ENCODE measurements around the gene DISC1. TPM values are rescaled to one million over a fixed set of nuclear protein-coding genes. Genes with fewer than 3 reads are reported as not detected.

Gene DISC1
- total RNA-seq (2021; ENCODE audit: unreplicated experiment) (1.8 TPM), Bru-seq, nascent RNA (percentile 36 among the genes with signal in this experiment), BruChase-seq, experiment 1, labeled RNA remaining after a 6-hour chase (percentile 39 among the genes with signal in this experiment), BruChase-seq, experiment 2, labeled RNA remaining after a 2-hour chase (percentile 34 among the genes with signal in this experiment)
- polyA plus RNA-seq (2012): 0.27 and 0.35 TPM in 2 replicates
- long read RNA-seq, partial matches to known transcripts: 0 of 1 reads
- long read RNA-seq, other reads (novel, unspliced or antisense): 1 of 1 reads

DNA sequence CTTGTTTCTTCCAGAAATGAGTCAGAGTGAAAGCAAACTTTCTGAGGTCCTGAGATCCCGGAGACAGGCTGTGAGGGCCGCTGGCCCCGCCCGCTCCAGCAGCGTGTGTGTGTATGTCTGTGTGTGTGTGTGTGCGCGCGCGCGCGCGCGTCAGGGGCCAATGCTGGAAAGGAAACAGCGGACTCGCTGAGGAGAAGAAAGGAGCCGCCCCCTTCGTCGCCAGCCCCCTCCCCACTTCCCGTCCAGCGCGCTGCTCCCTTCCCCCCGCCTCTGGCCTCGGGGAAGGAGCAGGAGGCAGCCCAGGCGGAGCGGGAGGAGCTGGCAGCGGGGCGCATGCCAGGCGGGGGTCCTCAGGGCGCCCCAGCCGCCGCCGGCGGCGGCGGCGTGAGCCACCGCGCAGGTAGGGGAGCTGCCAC, at the start of gene DISC1:
DISC1 (plus strand) TSS at position 256 of the 416 bp plus-strand sequence; CDS start at position 334, 78 bp downstream.
- intact Hi-C loops (cut with micrococcal nuclease): no loop called here
- no peaks in the 10 kb centered on the region for H3K9me2 ChIP-seq (ENCODE audit: insufficient read depth)
- H3K27ac ChIP-seq (ENCODE audit: low read depth, low read length): peak within 1 kb of the TSS; percentile 36; the same call in 1 of the 2 replicates
- ChIA-PET CTCF (no interaction called here), RAD21 (ENCODE audit: low non-redundant PET in 1 of 2, low total read pairs in 2 of 2, uncharacterized antibody in 2 of 2, unreplicated experiment in 2 of 2) (no interaction called here), POLR2A (no interaction called here)
- H2AFZ ChIP-seq (ENCODE audit: low read depth, low read length, poor library complexity, severe bottlenecking): peak within 1 kb of the TSS; percentile 75
- DNase-seq (ENCODE audit: low read depth, low spot score): peak; percentile 32
- no peaks in the 10 kb centered on the region for H4K20me1 ChIP-seq (ENCODE audit: insufficient read depth)
- no peaks in the 10 kb centered on the region for H3K36me3 ChIP-seq (ENCODE audit: control insufficient read depth in 1 of 2, insufficient read depth in 2 of 2, low read length in 2 of 2)
- H3K79me2 ChIP-seq (ENCODE audit: insufficient read depth, low read length): no peaks in the 10 kb centered on the region
- H3K9me3 ChIP-seq (ENCODE audit: control insufficient read depth in 1 of 2, insufficient read depth in 1 of 2, low read depth in 1 of 2, low read length in 2 of 2): no peaks in the 10 kb centered on the region
- H3K4me2 ChIP-seq (ENCODE audit: low read length): peak within 1 kb of the TSS; percentile 96
- peak within 1 kb of the TSS; percentile 52 for H3K9ac ChIP-seq (ENCODE audit: low read length)
- peaks cover 16% of the 10 kb centered on the region; the same call in 1 of the 2 replicates for H3K27me3 ChIP-seq (ENCODE audit: insufficient read depth, low read length)
- no TSS peak for BruUV-seq (replicated peaks)
- TF ChIP-seq CBX3 (IDR thresholded peaks at IDR 0.05; ENCODE audit: low read depth) (no peak), TCF7L2 (IDR thresholded peaks at IDR 0.05; ENCODE audit: borderline replicate concordance, extremely low read depth, insufficient read depth, insufficient read length) (peak; percentile 49), CEBPB (IDR thresholded peaks at IDR 0.05; ENCODE audit: low read depth) (no peak), YY1 (IDR thresholded peaks at IDR 0.05; ENCODE audit: extremely low read depth, insufficient replicate concordance, low read depth, low read length) (peak; percentile 75)
- TF ChIP-seq, protein P1, sequence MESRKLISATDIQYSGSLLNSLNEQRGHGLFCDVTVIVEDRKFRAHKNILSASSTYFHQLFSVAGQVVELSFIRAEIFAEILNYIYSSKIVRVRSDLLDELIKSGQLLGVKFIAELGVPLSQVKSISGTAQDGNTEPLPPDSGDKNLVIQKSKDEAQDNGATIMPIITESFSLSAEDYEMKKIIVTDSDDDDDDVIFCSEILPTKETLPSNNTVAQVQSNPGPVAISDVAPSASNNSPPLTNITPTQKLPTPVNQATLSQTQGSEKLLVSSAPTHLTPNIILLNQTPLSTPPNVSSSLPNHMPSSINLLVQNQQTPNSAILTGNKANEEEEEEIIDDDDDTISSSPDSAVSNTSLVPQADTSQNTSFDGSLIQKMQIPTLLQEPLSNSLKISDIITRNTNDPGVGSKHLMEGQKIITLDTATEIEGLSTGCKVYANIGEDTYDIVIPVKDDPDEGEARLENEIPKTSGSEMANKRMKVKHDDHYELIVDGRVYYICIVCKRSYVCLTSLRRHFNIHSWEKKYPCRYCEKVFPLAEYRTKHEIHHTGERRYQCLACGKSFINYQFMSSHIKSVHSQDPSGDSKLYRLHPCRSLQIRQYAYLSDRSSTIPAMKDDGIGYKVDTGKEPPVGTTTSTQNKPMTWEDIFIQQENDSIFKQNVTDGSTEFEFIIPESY (IDR thresholded peaks at IDR 0.05; ENCODE audit: extremely low read depth, insufficient replicate concordance, low read length): peak; percentile 19
- TF ChIP-seq, protein P2, sequence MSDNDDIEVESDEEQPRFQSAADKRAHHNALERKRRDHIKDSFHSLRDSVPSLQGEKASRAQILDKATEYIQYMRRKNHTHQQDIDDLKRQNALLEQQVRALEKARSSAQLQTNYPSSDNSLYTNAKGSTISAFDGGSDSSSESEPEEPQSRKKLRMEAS (IDR thresholded peaks at IDR 0.05): peak; percentile 56; the same call in 1 of the 2 replicates
- ATAC-seq: peak; percentile 89
- peaks cover 3 to 17% of the 10 kb centered on the region in 2 experiments; a peak in 3 of 4 replicates for H3K4me1 ChIP-seq (ENCODE audit: control insufficient read depth in 1 of 2, insufficient read depth in 2 of 2, low read length in 2 of 2)
- peak within 1 kb of the TSS; percentile 63 to 69 for H3K4me3 ChIP-seq (replicated peaks in 1 of 2; ENCODE audit: low read depth in 1 of 2, low read length in 2 of 2)
